ENCODE measurements around the gene ZNF330. TPM values are rescaled to one million over a fixed set of nuclear protein-coding genes. Genes with fewer than 3 reads are reported as not detected.

The ZNF330 gene
- total RNA-seq, 1 experiment from 2014 or later, result 46.9 TPM

- DNase-seq (ENCODE audit: low read depth, low spot score), result no peak
- in situ Hi-C loops (cut with HindIII; ENCODE audit: low pct_unique_long_range_greater_than_20kb, low sequenced_read_pairs), result no loop called here
These were observed 62.5 kb downstream of the ZNF330 start for GRCh38 chr4:141283152-141283551.

DNA sequence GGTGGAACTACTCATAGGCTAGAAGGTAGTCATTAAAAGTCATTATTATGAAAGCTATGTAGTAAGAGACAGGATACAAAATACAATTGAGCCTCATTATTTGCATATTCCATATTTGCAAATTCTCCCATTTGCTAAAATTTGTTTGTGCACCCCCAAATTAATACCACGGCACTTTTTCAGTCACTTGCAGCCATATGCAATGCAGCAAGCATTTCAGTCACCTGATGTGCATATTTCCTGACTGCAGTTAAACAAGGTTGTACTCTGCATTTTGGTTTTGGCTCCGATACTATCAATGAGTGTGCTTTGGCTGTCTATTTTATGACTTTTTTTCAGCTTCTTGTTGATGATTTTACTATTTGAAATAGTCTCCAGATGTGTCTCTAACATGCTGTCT is 62.9 kb downstream of the ZNF330 start:
- DNase-seq (ENCODE audit: low read depth, low spot score), result no peak
- in situ Hi-C loops (cut with HindIII; ENCODE audit: low pct_unique_long_range_greater_than_20kb, low sequenced_read_pairs), result no loop called here

Other genes with a start within 250 kb of the ZNF330 start
- gene RNF150, start 87.4 kb upstream of the ZNF330 start, total RNA-seq (2014; rRNA removed; shearing (Covaris generic)), result 15.3 and 16.3 TPM in 2 replicates